Heart right ventricle (tissue), 16 donors: ENCODE results near the gene PCSK1. TPM values are rescaled to one million over a fixed set of nuclear protein-coding genes. Genes with fewer than 3 reads are reported as not detected.
"Not testable (repeated sequence)": the region's sequence is repeated elsewhere in the genome, so short reads cannot be mapped to it uniquely, and the experiment has no call there.

Experiments
- ATAC-seq, 8 donors: fragments of 200-7000 bp; cut with Tn5 transposase; one replicate each; pipeline ENCODE4 v1.9.1; 2020; ENCODE audit warnings: mild to moderate bottlenecking in 8 of 8, moderate library complexity in 8 of 8, moderate number of reproducible peaks in 1 of 8
- DNase-seq, 2 donors: peaks; one replicate each; pipeline ENCODE4 v3.0.0-alpha.2; 2020
- H3K27ac ChIP-seq, 10 donors: fragments of 200-600 bp; sonication (generic) in 2 of 10; one replicate each; pipeline versions ENCODE4 v1.5.0 to v1.8.0; 2020 to 2022; ENCODE audit warnings: mild to moderate bottlenecking in 3 of 10
- H3K27me3 ChIP-seq, 7 donors: fragments of 200-600 bp; one replicate each; pipeline ENCODE4 v1.8.0; 2021 to 2022; ENCODE audit warnings: mild to moderate bottlenecking in 2 of 7
- H3K36me3 ChIP-seq, 9 donors: fragments of 200-600 bp; sonication (generic) in 1 of 9; one replicate each; pipeline versions ENCODE4 v1.5.0 to v1.8.0; 2020 to 2022; ENCODE audit warnings: mild to moderate bottlenecking in 2 of 9
- H3K4me1 ChIP-seq, 9 donors: fragments of 200-600 bp; sonication (generic) in 1 of 9; one replicate each; pipeline versions ENCODE4 v1.5.0 to v1.8.0; 2020 to 2022; ENCODE audit warnings: mild to moderate bottlenecking in 4 of 9
- H3K4me3 ChIP-seq, 10 donors: fragments of 200-600 bp; sonication (generic) in 2 of 10; one replicate each; pipeline versions ENCODE4 v1.5.0 to v1.8.0; 2020 to 2022; ENCODE audit warnings: mild to moderate bottlenecking in 7 of 10, moderate library complexity in 2 of 10
- H3K9me3 ChIP-seq, 11 donors: fragments of 200-600 bp in 10 of 11; sonication (generic) in 2 of 11; one replicate each; pipeline versions ENCODE4 v1.5.0 to v1.8.0; 2013 to 2022; ENCODE audit warnings: mild to moderate bottlenecking in 2 of 11, control low read depth in 1 of 11, moderate library complexity in 1 of 11
- CTCF ChIP-seq, 9 donors: fragments of 200-600 bp; sonication (generic) in 2 of 9; IDR thresholded peaks; one replicate each; pipeline versions ENCODE4 v1.5.0 to v1.8.0; 2021 to 2022; ENCODE audit warnings: antibody characterized with exemption in 9 of 9, mild to moderate bottlenecking in 5 of 9, moderate library complexity in 1 of 9
- WGBS, 2 donors: extraction: QIAGEN DNeasy Blood & Tissue Kit; methylation state at CpG; one replicate each; pipeline ENCODE4 v1.1.7; 2013; ENCODE audit warnings: inconsistent platforms in 1 of 2; 5-methylcytosine and 5-hydroxymethylcytosine counted together
- intact Hi-C, 10 donors: fragments of 100-400 bp; cut with DNase I; formaldehyde crosslinking; loops; one replicate each; pipeline versions ENCODE4 v1.11.1 to v1.14.2; 2022
- polyA plus RNA-seq, 2 donors: library from polyadenylated mRNA; stranded (reverse); fragments of 200-250 nt; gene quantifications; one replicate each; pipeline ENCODE4 v1.2.3, GENCODE V29; 2013
- total RNA-seq, 10 donors: library from RNA; stranded (reverse); fragmentation: NEBNext Ultra II Directional in 3 of 10; extraction: Animal tissue kit (Norgen Biotek cat#: 25700) in 3 of 10; gene quantifications; one replicate each; pipeline versions ENCODE4 v1.2.1 to v1.2.4, GENCODE V29; 2021 to 2023
- donor health status: Arrhythmogenic right ventricular cardiomyopathy.
- donor health status: ischemic (EF 13 %, LVEDD 7.1; RV severe dilation, severe dysfunction).
- donor health status: healthy with polysubstance abuse.
- donor health status: DM: no; HTN: yes; CAD: no.
- donor health status: DM: no; HTN: no; CAD: no.
- donor health status: ischemic (EF 25% LVEDD 6.9; RV normal size, moderate dysfunction).
- donor health status: ischemic (EF 25% LVEDD 5.7; RV mildly dilated, moderate dysfunction).
- donor health status: healthy.
- donor health status: DM: yes; HTN: yes; CAD: no.
- donor health status: Ischemic cardiomyopathy.
- donor health status: ischemic (EF 35%, LVEDD 5.7; RV mildly dilated, moderate dysfunction).
- donor health status: nonischemic (EF 11% LVEDD 7.7; RV severe dilation, severe dysfunction).
- donor health status: DM: yes; HTN: yes; CAD: no.
- donor health status: PGD.
- donor health status: ischemic (EF 29% LVEDD 5.4; RV normal size, mild dysfunction).
- donor health status: nonischemic (EF 23%, LVEDD 6.1; RV moderate dilation, normal function).

The PCSK1 gene
- total and polyA plus RNA-seq, 12 donors = 0.15 to 0.65 (median 0.28) TPM; not detected in 3

DNA sequence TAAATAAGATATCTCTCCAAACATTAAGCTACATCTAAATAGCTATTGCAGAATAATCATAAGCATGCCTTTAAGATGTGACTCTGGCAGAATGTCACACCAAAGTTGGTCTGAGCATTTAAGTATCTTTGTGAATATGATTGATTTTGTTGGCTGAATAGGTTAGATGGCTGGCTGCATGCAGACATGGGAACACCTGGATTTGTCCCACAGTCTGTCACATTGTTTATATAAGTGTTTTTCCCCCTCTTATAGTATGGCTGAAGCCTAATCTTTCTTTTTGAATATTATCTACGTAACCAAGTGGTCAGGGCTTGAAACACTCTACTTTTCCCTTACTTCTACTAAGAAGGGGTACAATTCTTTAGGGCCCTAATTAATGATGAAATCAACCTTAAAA, 36.2 kb downstream of the PCSK1 start:
- TF ChIP-seq CTCF (IDR thresholded peaks at IDR 0.05) = no peak
- H3K4me1 ChIP-seq = peaks cover 0 to 2% (median 0%) of the 10 kb centered on the region in 9 donors
- intact Hi-C loops = no loop called here
- H3K27ac ChIP-seq = no peak overlapping the region
- DNase-seq = no peak
- H3K36me3 ChIP-seq = no peaks in the 10 kb centered on the region
- no peak overlapping the region for H3K4me3 ChIP-seq
- H3K9me3 ChIP-seq = no peaks in the 10 kb centered on the region
- no peaks in the 10 kb centered on the region for H3K27me3 ChIP-seq
- ATAC-seq = no peak
- 66 to 89% methylated on average over 1 of the region's 1 CpG for WGBS, 2 donors

- H3K4me3 ChIP-seq, H3K27ac ChIP-seq, ATAC-seq, H3K4me1 ChIP-seq, H3K36me3 ChIP-seq, intact Hi-C loops, DNase-seq, H3K27me3 ChIP-seq, H3K9me3 ChIP-seq: not testable (repeated sequence)
These were observed 37.8 kb downstream of the PCSK1 start for GRCh38 chr5:96395295-96395694.

- no peak for TF ChIP-seq CTCF (IDR thresholded peaks at IDR 0.05)
- Histone ChIP-seq H3K4me3 (no peak overlapping the region), H3K27me3 (no peaks in the 10 kb centered on the region), H3K36me3 (no peaks in the 10 kb centered on the region), H3K27ac (no peak overlapping the region), H3K4me1 (peaks cover 0 to 6% (median 0%) of the 10 kb centered on the region in 9 donors), H3K9me3 (no peaks in the 10 kb centered on the region)
- intact Hi-C loops = no loop called here
- WGBS, 2 donors = 70 to 72% methylated on average over 2 of the region's 2 CpGs
- DNase-seq (no peak), ATAC-seq (no peak)
These were observed 41.1 kb downstream of the PCSK1 start for GRCh38 chr5:96391921-96392320.

GRCh38 chr5:96388176-96388575, 44.9 kb downstream of the PCSK1 start:
- Histone ChIP-seq H3K27ac (no peak overlapping the region), H3K4me3 (no peak overlapping the region), H3K9me3 (no peaks in the 10 kb centered on the region), H3K27me3 (no peaks in the 10 kb centered on the region), H3K4me1 (peaks cover 0 to 27% (median 0%) of the 10 kb centered on the region in 9 donors), H3K36me3 (no peaks in the 10 kb centered on the region)
- ATAC-seq (no peak), DNase-seq (no peak)
- TF ChIP-seq CTCF (IDR thresholded peaks at IDR 0.05) = no peak
- intact Hi-C loops = loop anchor here in 1 of 10 donors (5.0 kb wide), 1 partner anchor 619 kb away; no protein-coding TSS in a partner anchor
- WGBS, 2 donors = 83 to 90% methylated on average over 3 of the region's 3 CpGs

GRCh38 chr5:96387616-96388015, 45.4 kb downstream of the PCSK1 start:
- TF ChIP-seq CTCF (IDR thresholded peaks at IDR 0.05) = no peak
- H3K27ac ChIP-seq = no peak overlapping the region
- H3K4me1 ChIP-seq = peaks cover 0 to 27% (median 0%) of the 10 kb centered on the region in 9 donors
- no peak for ATAC-seq
- no peaks in the 10 kb centered on the region for H3K27me3 ChIP-seq
- H3K36me3 ChIP-seq = no peaks in the 10 kb centered on the region
- 53 to 71% methylated on average over 2 of the region's 2 CpGs for WGBS, 2 donors
- no peak for DNase-seq
- H3K4me3 ChIP-seq = no peak overlapping the region
- H3K9me3 ChIP-seq = no peaks in the 10 kb centered on the region
- intact Hi-C loops = loop anchor here in 1 of 10 donors (5.0 kb wide), 1 partner anchor 620 kb away; no protein-coding TSS in a partner anchor
